ENCODE data around the gene DEAF1.

DEAF1 gene

GRCh38 chr11:606245-606644 lies 88.8 kb downstream of the DEAF1 start:
- no peaks in the 10 kb centered on the region for H3K36me3 ChIP-seq (ENCODE audit: control insufficient read depth, insufficient read depth, low read length)
- H3K27ac ChIP-seq, result no peak overlapping the region

GRCh38 chr11:605286-606129 lies 89.5 kb downstream of the DEAF1 start:
- H3K9ac ChIP-seq, result no peak overlapping the region
- H3K4me3 ChIP-seq (ENCODE audit: low read depth, low read length), result no peak overlapping the region
- H3K36me3 ChIP-seq (ENCODE audit: control insufficient read depth, insufficient read depth, low read length), result no peaks in the 10 kb centered on the region
- no peaks in the 10 kb centered on the region for H3K4me1 ChIP-seq
- no peak overlapping the region for H2AFZ ChIP-seq
- H3K27ac ChIP-seq, result no peak overlapping the region
- H3K79me2 ChIP-seq, result no peaks in the 10 kb centered on the region
- H3K27me3 ChIP-seq (ENCODE audit: control insufficient read depth, insufficient read depth, low read length), result no peaks in the 10 kb centered on the region
- TF ChIP-seq CTCF (IDR thresholded peaks at IDR 0.05), result no peak
- H3K9me3 ChIP-seq (ENCODE audit: control insufficient read depth, low read length), result no peaks in the 10 kb centered on the region
- no peak overlapping the region for H3K4me2 ChIP-seq (ENCODE audit: low read length)

More at GRCh38 chr11:606245-606644, 88.8 kb downstream of the DEAF1 start:
- Histone ChIP-seq H2AFZ (no peak overlapping the region), H3K9me3 (ENCODE audit: control insufficient read depth, low read length) (no peaks in the 10 kb centered on the region), H3K4me1 (no peaks in the 10 kb centered on the region), H3K27me3 (ENCODE audit: control insufficient read depth, insufficient read depth, low read length) (no peaks in the 10 kb centered on the region), H3K9ac (no peak overlapping the region), H3K79me2 (no peaks in the 10 kb centered on the region), H3K4me3 (ENCODE audit: low read depth, low read length) (no peak overlapping the region), H3K4me2 (ENCODE audit: low read length) (no peak overlapping the region)
- no peak for TF ChIP-seq CTCF (IDR thresholded peaks at IDR 0.05)

DNA sequence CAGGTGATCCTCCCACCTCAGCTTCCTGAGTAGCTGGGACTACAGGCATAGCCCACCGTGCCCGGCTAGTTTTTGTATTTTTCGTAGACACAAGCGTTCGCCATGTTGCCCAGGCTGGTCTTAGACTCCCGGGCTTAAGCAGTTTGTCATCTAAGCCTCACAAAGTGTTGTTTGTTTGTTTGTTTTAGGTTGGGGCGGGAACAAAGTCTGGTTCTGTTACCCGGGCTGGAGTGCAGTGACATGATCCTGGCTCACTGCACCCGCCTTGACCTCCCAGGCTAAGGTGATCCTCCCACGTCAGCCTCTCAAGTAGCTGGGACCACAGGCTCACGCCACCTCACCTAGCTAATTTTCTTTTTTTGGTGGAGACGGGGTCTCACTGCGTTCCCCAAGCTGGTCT lies 91.9 kb downstream of the DEAF1 start:
- H3K27ac ChIP-seq, result no peak overlapping the region
- H2AFZ ChIP-seq, result no peak overlapping the region
- no peak overlapping the region for H3K9ac ChIP-seq
- no peaks in the 10 kb centered on the region for H3K9me3 ChIP-seq (ENCODE audit: control insufficient read depth, low read length)
- H3K36me3 ChIP-seq (ENCODE audit: control insufficient read depth, insufficient read depth, low read length), result no peaks in the 10 kb centered on the region
- no peaks in the 10 kb centered on the region for H3K79me2 ChIP-seq
- no peak overlapping the region for H3K4me3 ChIP-seq (ENCODE audit: low read depth, low read length)
- no peaks in the 10 kb centered on the region for H3K4me1 ChIP-seq
- no peaks in the 10 kb centered on the region for H3K27me3 ChIP-seq (ENCODE audit: control insufficient read depth, insufficient read depth, low read length)
- H3K4me2 ChIP-seq (ENCODE audit: low read length), result no peak overlapping the region
- no peak for TF ChIP-seq CTCF (IDR thresholded peaks at IDR 0.05)

GRCh38 chr11:601573-602245 lies 93.3 kb downstream of the DEAF1 start:
- no peaks in the 10 kb centered on the region for H3K4me1 ChIP-seq
- no peak overlapping the region for H3K27ac ChIP-seq
- H3K79me2 ChIP-seq, result no peaks in the 10 kb centered on the region
- no peak overlapping the region for H3K9ac ChIP-seq
- H3K4me3 ChIP-seq (ENCODE audit: low read depth, low read length), result no peak overlapping the region
- TF ChIP-seq CTCF (IDR thresholded peaks at IDR 0.05), result no peak
- no peaks in the 10 kb centered on the region for H3K27me3 ChIP-seq (ENCODE audit: control insufficient read depth, insufficient read depth, low read length)
- H3K36me3 ChIP-seq (ENCODE audit: control insufficient read depth, insufficient read depth, low read length), result no peaks in the 10 kb centered on the region
- H2AFZ ChIP-seq, result no peak overlapping the region
- H3K4me2 ChIP-seq (ENCODE audit: low read length), result no peak overlapping the region
- no peaks in the 10 kb centered on the region for H3K9me3 ChIP-seq (ENCODE audit: control insufficient read depth, low read length)

Measured in parathyroid adenoma (tissue), 2 donors.